HG03060 (cell line): ENCODE results near the gene TRAPPC2.
A peak's percentile ranks its signal among the peaks of the same experiment; 100 is the strongest.
"Not testable (repeated sequence)": the region's sequence is repeated elsewhere in the genome, so short reads cannot be mapped to it uniquely, and the experiment has no call there.

ENCODE experiments used
- ATAC-seq: cut with Tn5 transposase; IDR thresholded peaks from one replicate; pipeline ENCODE4 v1.9.1; 2021; ENCODE audit warnings: low read depth, moderate number of reproducible peaks; ENCODE audit not compliant: unreplicated experiment

Gene TRAPPC2

GRCh38 chrX:13748486-13748885, 14.1 kb upstream of the TRAPPC2 start:
- no peak for ATAC-seq

- no peak for ATAC-seq
Measured at GRCh38 chrX:13747836-13748235, 13.4 kb upstream of the TRAPPC2 start.

DNA sequence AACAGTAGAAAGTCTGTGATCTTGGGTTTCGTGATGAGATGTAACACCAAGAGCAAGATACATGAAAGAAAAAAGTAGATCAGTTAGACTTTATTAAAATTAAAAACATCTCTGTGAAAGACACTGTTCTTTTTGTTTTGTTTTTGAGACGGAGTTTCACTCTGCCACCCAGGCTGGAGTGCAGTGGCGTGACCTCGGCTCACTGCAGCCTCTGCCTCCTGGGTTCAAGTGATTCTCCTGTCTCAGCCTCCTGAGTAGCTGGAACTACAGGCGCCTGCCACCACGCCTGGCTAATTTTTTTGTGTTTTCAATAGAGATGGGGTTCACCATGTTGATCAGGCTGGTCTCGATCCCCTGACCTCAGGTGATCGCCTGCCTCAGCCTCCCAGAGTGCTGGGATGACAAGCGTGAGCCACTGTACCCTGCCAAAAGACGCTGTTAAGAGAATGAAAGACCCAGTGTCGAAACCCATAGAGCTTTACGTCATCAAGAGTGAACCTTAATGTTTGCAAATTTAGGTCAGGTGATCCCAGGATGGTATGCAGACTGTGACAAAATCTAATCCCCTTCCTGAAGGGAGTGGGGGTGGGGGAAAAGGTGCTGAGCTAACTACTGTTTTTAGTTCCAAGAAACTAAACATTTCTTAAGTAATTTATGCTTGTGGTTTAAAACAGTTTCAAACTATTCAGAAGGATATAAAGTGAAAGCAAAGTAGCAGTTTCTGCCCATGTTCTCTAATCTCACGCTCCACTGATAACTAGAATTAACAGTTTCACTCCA, 8.2 kb upstream of the TRAPPC2 start:
- ATAC-seq = peak; percentile 85

DNA sequence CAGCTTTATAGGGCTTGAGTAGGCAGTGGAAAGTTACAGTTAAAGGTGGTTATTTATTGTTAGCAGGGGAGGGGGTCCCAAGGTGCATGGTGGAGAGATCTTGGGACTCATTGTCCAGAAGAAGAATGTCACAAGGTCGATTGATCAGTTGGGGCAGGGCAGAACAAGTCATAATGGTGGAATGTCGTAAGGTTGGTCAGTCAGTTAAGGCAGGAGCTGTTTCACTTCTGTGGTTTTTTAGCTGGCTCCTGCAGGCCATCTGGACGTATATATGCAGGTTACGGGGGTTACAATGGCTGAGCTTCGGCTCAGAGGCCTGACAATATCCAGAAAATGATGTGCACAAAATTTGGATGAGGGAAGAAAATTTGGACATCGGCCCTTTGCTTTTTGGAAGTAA, 7.3 kb upstream of the TRAPPC2 start:
- ATAC-seq = no peak

DNA sequence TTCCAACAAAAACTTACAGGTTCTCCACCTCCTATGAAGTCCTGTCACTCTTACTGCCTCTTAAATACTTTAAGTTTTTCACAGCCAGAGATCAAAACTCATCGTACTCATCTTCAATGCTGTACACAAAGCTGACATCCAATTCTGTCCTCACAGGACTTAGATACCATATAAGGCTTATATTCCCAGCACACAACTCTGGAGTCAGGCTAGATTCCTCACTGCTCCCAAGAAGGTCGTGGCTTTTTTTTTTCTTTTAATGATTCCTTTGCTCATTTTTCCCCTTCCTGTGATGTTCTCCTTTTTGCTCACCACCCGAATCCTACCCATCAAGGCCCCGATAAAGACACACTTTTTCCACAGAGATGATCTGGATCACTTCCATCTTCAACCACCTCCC, 914 bp downstream of the TRAPPC2 start:
- no peak for ATAC-seq

DNA sequence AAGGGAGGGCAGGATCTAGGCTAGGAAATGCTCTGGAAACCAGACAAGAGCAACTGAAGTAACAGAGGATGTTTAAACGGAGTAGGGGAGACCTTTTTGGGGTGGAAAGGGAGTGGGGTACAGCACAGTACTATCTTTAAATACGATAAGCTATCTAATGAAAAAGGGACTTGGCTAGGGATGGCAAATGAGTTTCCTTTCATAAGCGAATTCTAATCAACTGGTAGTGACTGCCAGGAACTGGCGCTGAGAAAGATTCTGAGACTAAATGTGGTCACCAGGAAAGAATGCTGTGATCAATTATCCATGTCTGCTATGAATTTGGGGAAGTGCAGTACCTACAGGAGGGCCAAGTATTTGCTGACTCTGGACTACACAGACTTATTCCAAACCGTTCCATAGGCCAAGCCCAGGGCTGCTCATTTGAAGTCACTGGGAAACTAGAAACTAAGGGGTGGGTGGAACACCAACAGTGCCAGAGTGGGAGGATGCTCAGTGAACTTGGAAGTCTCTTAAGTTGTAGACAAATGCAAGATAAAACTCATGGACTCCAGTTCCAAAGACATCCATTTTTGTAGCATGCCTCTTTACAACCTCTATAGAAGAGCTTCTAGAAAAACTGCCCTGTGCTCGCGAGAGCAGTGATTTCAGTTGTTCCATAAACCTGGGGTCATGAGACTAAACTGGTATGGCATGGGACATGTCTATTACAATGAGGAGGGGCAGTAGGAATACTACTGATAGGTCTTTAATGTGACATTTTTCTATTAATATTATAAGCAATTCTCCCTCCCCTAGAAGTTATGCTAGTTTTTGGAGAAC, 2.0 kb downstream of the TRAPPC2 start:
- no peak for ATAC-seq

GRCh38 chrX:13730523-13730922, 3.9 kb downstream of the TRAPPC2 start:
- ATAC-seq = not testable (repeated sequence)

GRCh38 chrX:13726583-13726982, 7.8 kb downstream of the TRAPPC2 start:
- ATAC-seq = not testable (repeated sequence)

DNA sequence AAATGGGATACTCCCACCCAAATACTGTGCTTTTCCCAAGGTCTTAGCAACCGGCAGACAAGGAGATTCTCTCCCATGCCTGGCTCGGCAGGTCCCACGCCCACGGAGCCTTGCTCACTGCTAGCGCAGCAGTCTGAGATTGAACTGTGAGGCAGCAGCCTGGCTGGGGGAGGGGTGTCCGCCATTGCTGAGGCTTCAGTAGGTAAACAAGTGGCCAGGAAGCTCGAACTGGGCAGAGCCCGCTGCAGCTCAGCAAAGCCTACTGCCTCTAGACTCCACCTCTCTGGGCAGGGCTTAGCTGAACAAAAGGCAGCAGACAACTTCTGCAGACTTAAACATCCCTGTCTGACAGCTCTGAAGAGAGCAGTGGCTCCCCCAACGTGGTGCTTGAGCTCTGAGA, 9.5 kb downstream of the TRAPPC2 start:
- not testable (repeated sequence) for ATAC-seq

GRCh38 chrX:13721819-13722519, 12.5 kb downstream of the TRAPPC2 start:
- no peak for ATAC-seq

DNA sequence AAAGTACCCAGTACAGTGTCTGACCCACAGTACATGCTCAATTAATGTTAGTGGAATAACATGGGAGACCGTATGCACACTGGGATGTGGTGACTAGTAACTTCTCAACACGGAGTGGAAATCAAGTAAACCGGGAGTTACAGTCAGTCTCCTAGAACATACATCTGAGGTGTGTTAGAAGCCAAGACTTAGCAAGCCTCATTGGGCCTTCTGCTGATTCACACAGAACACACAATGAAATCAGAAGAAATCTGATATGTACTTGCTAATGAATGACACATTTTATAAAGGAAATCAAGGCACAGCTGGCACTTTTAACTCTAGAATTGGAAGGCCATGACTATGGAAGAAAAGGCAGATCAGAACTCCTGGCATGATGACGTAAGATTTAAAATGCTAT, 13.0 kb downstream of the TRAPPC2 start:
- ATAC-seq = no peak

DNA sequence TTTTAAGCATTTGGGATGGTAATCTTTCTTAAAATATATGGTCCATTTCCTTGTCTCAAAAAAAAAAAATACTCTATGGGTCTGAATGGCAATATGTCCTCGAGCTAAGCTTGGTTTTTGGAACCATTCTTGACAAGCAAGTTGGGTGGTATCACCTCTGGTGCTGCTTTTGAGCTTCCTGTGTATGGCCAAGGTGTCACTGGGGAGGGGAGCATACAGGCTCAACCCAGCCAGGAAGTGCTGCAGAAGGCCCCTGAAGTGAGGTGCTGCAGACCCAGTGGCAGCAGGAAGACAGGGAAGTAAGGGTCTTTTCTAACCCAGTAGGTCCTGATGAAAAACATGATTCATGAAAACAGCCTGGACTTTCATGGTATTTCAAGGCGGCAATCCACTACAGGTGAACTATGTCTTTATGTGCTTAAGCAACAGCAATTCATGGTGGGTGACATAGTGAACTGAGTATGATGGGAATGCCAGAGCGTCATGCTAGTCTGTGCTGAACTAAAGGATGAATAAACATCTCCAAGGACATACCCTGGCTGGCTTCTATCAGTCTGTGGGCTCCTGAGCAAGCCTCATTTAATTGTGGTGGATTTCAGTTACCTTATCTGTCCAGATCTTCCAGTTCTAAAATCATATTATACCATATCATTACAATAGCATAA, 15.1 kb downstream of the TRAPPC2 start:
- no peak for ATAC-seq

GRCh38 chrX:13717700-13718472, 16.5 kb downstream of the TRAPPC2 start:
- no peak for ATAC-seq

GRCh38 chrX:13716905-13717304, 17.5 kb downstream of the TRAPPC2 start:
- ATAC-seq = no peak

GRCh38 chrX:13716455-13716854, 18.0 kb downstream of the TRAPPC2 start:
- no peak for ATAC-seq

- no peak for ATAC-seq
Measured at GRCh38 chrX:13711141-13711540, 23.3 kb downstream of the TRAPPC2 start.

- no peak for ATAC-seq
Measured at GRCh38 chrX:13703589-13703988, 30.8 kb downstream of the TRAPPC2 start.

DNA sequence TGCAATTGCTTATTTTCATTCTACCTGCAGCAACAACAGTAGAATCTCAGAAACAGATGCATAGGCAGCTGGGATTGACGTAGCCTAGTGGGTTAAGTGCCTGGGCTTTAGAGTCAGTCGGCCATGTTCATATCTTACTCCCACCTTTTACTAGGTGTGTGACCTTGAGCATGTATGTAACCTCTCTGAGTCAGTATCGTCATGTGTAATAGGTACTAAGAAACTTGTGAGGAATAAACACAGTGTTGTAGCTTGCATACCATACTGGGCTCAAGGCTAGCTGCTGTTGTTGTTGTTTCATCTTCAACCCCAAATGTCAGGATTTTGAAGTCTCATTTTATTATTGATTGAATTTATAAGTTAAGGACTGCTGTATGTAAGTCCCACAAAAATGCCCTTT, 31.3 kb downstream of the TRAPPC2 start:
- no peak for ATAC-seq

DNA sequence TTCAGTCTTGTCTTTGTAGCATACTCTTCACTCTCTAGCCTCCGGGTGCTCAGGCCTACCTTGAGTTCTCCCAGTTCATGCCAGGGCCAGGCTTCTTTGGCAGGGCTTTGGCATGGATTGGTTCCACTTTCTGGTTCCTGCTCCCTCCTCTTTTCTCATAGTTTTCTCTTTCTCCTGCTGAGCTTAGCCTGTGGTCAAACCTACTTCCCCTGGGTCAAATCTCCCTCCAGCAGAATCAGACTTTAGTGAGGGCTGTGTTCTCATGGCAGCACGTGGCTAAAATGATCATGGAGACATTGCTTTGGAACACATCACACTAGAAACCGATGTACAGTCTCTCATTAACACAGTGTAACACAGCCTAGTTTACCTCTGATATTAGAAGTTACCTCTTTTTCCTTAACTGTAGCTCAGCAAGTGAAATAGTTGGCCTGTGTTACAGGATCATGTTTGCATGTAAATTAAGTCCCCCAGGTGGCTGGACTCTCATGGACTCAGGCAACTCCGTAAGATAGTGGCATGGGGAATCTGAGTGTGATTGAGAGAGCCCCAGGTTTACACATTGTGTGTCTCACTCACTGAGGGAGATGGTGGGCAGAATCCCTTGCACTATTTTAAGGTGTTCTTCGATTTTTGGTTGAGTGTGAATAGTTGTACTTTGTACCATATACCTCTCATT, 32.2 kb downstream of the TRAPPC2 start:
- no peak for ATAC-seq
